GM21825 (cell line): ENCODE measurements around the gene RNF121.

Experiments used
- ATAC-seq: cut with Tn5 transposase; IDR thresholded peaks from one replicate; pipeline ENCODE4 v1.9.1; 2021; ENCODE audit warnings: mild to moderate bottlenecking, moderate library complexity; ENCODE audit not compliant: unreplicated experiment

The RNF121 gene

GRCh38 chr11:72004515-72005346, 75.9 kb downstream of the RNF121 start:
- ATAC-seq: no peak

GRCh38 chr11:72005347-72006260, 76.8 kb downstream of the RNF121 start:
- ATAC-seq: no peak

- no peak for ATAC-seq
Observed at GRCh38 chr11:72006309-72007088, 77.7 kb downstream of the RNF121 start.

- no peak for ATAC-seq
Observed at GRCh38 chr11:72007089-72007476, 78.2 kb downstream of the RNF121 start.

- no peak for ATAC-seq
Observed at GRCh38 chr11:72007587-72007986, 78.7 kb downstream of the RNF121 start.

GRCh38 chr11:72008728-72009127, 79.9 kb downstream of the RNF121 start:
- ATAC-seq: no peak

- no peak for ATAC-seq
Observed at GRCh38 chr11:72009156-72009555, 80.3 kb downstream of the RNF121 start.

GRCh38 chr11:72010529-72011233, 81.8 kb downstream of the RNF121 start:
- ATAC-seq: no peak

- no peak for ATAC-seq
Observed at GRCh38 chr11:72012091-72012630, 83.3 kb downstream of the RNF121 start.

- no peak for ATAC-seq
Observed at GRCh38 chr11:72012897-72013721, 84.3 kb downstream of the RNF121 start.

GRCh38 chr11:72013765-72014711, 85.2 kb downstream of the RNF121 start:
- ATAC-seq: no peak

GRCh38 chr11:72014761-72015320, 86.0 kb downstream of the RNF121 start:
- no peak for ATAC-seq

- no peak for ATAC-seq
Observed at GRCh38 chr11:72015511-72016061, 86.7 kb downstream of the RNF121 start.

GRCh38 chr11:72018171-72018570, 89.3 kb downstream of the RNF121 start:
- ATAC-seq: no peak

- ATAC-seq: no peak
Observed at GRCh38 chr11:72023335-72023734, 94.5 kb downstream of the RNF121 start.

GRCh38 chr11:72024069-72024754, 95.4 kb downstream of the RNF121 start:
- no peak for ATAC-seq

GRCh38 chr11:72026090-72026489, 97.2 kb downstream of the RNF121 start:
- ATAC-seq: no peak
